HG02885 (cell line): ENCODE results near the gene C19orf33.
"Not testable (repeated sequence)": the region's sequence is repeated elsewhere in the genome, so short reads cannot be mapped to it uniquely, and the experiment has no call there.

Experiments used
- ATAC-seq: cut with Tn5 transposase; IDR thresholded peaks from one replicate; pipeline ENCODE4 v1.9.1; 2021; ENCODE audit warnings: mild to moderate bottlenecking; ENCODE audit not compliant: unreplicated experiment, poor library complexity

C19orf33 gene

DNA sequence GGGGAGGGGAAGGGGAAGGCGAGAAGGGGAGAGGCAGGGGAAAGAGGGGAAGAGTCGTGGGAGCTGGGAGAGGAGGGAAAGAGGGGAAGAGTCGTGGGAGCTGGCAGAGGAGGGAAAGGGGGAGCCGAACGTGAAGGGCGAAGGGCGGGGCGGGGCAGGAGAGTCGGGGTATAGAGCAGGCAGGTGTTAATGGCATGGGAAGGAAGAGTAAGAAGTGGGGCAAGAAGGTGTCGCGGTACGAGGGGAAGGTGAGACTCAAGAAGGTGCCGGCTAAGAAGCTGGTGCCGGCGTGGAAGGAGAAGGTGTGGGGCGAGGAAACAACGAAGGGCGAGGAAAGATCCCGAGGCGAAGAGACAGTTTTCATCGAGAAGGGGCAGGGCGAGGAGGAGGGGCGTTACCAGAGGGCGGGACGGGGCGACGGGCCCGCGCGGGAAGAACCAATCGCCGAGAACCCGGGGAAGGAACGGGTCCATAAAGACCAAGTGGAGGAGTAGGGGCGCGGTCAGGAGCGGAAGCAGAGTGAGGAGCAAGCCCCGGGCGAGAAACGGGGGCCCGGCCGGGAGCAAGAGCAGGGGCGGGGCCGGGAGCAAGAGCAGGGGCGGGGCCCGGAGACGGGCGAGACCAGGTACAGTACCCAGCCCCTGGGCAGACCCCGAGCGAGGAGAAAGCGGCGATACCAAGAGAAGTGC is 32.0 kb downstream of the C19orf33 start:
- peak; percentile 72 for ATAC-seq

DNA sequence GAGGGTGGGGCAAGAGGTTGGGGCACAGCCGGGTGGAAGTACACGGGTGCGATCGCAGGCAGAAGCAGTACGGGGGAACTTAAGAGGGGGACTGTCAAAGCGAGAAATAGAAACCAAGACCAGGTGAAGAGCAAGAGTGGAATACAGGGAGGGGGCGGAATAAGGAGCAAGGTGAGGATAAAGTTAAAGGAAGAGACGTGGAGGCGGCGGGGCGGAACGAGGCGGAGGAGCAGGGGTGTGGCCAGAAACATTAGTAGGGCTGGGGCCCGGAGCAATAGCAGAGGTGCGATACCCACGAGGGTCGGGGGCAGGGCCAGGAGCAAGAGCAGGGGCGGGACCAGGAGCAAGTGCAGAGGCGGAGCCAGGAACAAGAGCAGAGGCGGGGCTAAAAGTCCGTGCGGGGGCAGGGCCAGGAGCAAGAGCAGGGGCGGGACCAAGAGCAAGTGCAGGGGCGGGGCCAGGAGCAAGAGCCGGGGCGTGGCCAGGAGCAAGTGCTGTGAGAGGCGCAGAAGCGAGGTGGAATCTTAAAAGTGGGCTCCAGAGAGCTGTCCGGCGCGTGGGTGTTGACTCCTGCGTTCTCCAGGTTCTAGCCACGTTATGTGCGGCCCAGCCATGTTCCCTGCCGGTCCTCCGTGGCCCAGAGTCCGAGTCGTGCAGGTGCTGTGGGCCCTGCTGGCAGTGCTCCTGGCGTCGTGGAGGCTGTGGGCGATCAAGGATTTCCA is 32.7 kb downstream of the C19orf33 start:
- ATAC-seq = peak; percentile 54

DNA sequence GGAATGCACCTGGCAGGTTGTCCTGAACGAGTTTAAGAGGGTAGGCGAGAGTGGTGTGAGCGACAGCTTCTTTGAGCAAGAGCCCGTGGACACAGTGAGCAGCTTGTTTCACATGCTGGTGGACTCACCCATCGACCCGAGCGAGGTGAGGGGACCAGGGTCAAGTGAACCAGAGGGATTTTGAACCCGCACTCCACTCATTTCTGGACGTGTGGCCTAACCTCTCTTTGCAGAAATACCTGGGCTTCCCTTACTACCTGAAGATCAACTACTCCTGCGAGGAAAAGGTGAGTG is 33.3 kb downstream of the C19orf33 start:
- no peak for ATAC-seq

DNA sequence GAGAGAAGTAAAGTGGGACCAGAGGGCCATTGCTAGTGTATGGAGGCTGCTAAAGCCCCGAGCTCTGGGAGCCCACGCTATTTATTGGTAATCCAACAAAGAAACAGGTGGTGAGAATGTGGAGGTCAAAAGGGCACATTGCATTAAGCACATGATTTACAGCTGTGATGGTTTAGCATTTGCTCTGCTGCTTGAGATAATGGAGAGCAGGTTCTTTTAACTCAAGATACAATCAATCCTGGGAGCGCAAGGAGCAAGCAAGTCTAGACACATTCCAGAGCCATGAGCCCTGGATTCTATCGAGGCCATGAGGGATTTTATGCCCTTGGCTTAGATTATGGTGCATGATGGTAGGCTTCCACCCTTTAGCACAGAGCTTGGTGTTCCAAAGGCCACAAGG is 35.0 kb downstream of the C19orf33 start:
- not testable (repeated sequence) for ATAC-seq

DNA sequence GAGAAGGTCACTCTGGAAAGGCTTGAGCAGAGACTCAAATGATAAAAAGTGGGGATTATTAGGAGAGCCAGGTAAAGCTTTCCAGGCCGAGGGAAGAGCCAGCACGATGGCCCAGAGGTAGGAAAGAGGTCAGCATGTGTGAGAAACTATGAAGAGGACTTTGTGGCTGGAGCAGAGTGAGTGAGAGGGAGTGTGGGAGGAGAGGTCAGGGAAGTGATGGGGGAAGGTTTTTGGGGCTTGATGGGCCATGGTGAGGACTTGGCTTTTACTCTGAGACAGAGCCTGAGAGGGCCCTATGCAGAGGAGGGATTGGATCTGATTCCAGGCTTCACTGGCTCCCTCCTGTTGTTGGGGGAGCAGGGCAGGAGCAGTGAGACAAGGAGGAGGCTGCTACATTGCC is 36.9 kb downstream of the C19orf33 start:
- no peak for ATAC-seq

DNA sequence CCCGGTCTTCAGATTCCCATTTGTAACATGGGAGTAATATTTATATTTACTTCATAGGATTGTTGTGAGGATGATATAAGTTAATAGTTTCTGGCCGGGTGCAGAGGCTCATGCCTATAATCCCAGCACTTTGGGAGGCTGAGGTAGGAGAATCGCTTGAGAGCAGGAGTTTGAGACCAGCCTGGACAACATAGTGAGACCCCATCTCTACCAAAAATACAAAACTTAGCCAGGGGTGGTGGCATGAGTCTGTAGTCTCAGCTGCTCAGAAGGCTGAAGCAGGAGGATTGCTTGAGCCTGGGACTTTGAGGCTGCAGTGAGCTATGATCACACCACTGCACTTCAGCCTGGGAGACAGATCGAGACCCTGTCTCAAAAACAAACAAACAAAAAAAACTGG is 42.8 kb downstream of the C19orf33 start:
- ATAC-seq = no peak

DNA sequence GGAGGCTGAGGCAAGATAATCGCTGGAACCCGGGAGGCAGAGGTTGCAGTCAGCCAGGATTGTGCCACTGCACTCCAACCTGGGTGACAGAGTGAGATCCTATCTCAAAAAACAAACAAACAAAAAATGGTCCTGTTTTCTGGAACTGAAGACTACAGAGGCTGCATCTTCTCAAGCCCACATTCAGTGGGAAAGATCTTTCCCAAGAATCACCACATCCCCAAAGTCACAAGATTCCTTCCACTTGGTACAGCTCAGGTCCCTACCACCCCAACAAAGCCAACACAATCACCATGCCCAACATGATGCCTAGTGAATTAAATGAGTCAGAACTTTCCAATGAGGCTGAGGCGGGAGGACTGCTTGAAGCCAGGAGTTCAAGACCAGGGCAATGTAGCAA is 46.8 kb downstream of the C19orf33 start:
- ATAC-seq = no peak

DNA sequence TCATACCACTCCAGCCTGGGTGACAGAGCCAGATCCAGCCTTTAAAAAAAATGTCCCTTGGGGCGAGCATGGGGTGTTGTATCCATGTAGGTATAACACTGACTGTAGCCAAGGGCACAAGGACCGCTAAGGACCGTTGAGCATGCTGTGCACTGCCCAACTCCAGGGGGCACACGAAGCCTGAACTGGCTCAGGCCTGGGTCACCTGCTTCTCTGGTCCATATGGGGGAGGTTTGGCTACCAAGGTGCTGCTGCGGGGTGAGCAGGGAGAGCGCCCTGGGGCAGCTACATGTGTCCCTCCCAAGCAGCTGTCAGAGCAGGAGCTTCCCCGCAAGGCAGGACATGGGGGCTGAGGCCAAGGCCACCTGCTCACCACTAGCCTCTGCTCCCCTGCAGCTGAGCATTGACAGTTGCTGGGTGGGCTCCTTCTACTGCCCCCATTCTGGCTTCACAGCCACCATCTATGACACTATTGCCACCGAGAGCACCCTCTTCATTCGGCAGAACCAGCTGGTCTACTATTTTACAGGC is 47.9 kb downstream of the C19orf33 start:
- ATAC-seq = no peak

DNA sequence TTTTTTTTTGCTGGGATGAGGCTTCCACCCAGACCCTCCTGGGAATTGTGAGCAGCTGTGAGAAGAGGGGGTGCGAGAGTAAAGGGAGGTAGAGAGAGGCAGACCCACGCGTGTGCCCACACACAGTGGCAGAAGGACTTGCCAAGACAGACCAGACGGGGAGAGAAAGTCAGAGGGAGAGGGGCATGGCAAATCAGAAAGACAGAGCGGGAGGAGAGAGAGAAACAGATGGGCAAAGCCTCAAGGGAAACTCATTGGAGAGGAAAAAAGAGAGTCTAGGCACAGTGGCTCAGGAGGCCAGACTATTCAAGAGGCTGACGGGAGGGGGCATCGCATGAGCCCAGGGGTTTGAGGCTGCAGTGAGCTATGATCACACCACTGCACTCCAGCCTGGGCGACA is 48.6 kb downstream of the C19orf33 start:
- no peak for ATAC-seq
